CD4-positive, CD25-positive, alpha-beta regulatory T cell (primary cell): ENCODE results near the gene FGR. TPM values are rescaled to one million over a fixed set of nuclear protein-coding genes. Genes with fewer than 3 reads are reported as not detected.

Experiments
- ATAC-seq, 2 donors: fragments of 150-1000 bp; cut with Tn5 transposase; one replicate each; pipeline ENCODE4 v1.10.0; 2021; ENCODE audit warnings: low read depth in 2 of 2, moderate number of reproducible peaks in 2 of 2, moderate library complexity in 1 of 2
- DNase-seq, 3 donors: peaks; one replicate each; pipeline versions ENCODE4 v3.0.0 to v3.0.0-alpha.2; 2012 to 2022; ENCODE audit warnings: mixed read lengths in 1 of 3
- H3K27ac ChIP-seq: one replicate; pipeline ENCODE4 v1.7.0; 2013; ENCODE audit warnings: mild to moderate bottlenecking, low read length; ENCODE audit not compliant: insufficient read depth, poor library complexity, severe bottlenecking
- H3K27me3 ChIP-seq: one replicate; pipeline ENCODE4 v1.7.0; 2013; ENCODE audit warnings: low read length; ENCODE audit not compliant: control insufficient read depth, insufficient read depth
- H3K36me3 ChIP-seq: one replicate; pipeline ENCODE4 v1.7.0; 2013; ENCODE audit warnings: mild to moderate bottlenecking, low read length, moderate library complexity; ENCODE audit not compliant: control insufficient read depth, insufficient read depth
- H3K4me1 ChIP-seq: 2 replicates; pipeline ENCODE4 v1.7.0; 2013; ENCODE audit warnings: mild to moderate bottlenecking, low read length; ENCODE audit not compliant: insufficient read depth, control insufficient read depth, poor library complexity, severe bottlenecking
- H3K4me3 ChIP-seq: one replicate; pipeline ENCODE4 v1.7.0; 2013; ENCODE audit warnings: low read depth, mild to moderate bottlenecking, low read length, moderate library complexity
- H3K9me3 ChIP-seq, 2 experiments: 1 replicate in 1 of 2; 2 replicates in 1 of 2; pipeline ENCODE4 v1.7.0; 2013; ENCODE audit warnings: low read length in 2 of 2, mild to moderate bottlenecking in 1 of 2, moderate library complexity in 1 of 2; ENCODE audit not compliant: control insufficient read depth in 2 of 2
- H3K27ac Mint-ChIP-seq, 3 donors: one replicate each; pipeline ENCODE4 v1.8.0; 2020 to 2022; ENCODE audit warnings: mild to moderate bottlenecking in 3 of 3, mixed read lengths in 3 of 3, moderate library complexity in 2 of 3
- H3K27me3 Mint-ChIP-seq: one replicate; pipeline ENCODE4 v1.8.0; 2022; ENCODE audit warnings: mild to moderate bottlenecking, mixed read lengths
- H3K36me3 Mint-ChIP-seq: one replicate; pipeline ENCODE4 v1.8.0; 2020; ENCODE audit warnings: mixed read lengths
- H3K4me1 Mint-ChIP-seq, 4 donors: one replicate each; pipeline ENCODE4 v1.8.0; 2020 to 2022; ENCODE audit warnings: mixed read lengths in 4 of 4, mild to moderate bottlenecking in 1 of 4
- H3K4me3 Mint-ChIP-seq, 4 donors: one replicate each; pipeline ENCODE4 v1.8.0; 2020 to 2022; ENCODE audit warnings: mild to moderate bottlenecking in 4 of 4, mixed read lengths in 4 of 4, moderate library complexity in 3 of 4
- H3K9me3 Mint-ChIP-seq, 7 donors: one replicate each; pipeline ENCODE4 v1.8.0; 2020 to 2022; ENCODE audit warnings: mixed read lengths in 7 of 7, mild to moderate bottlenecking in 3 of 7, moderate library complexity in 2 of 7
- polyA plus RNA-seq, 4 donors: library from polyadenylated mRNA; unstranded; fragments of 300-500 nt; fragmentation: Illumina TruSeq; gene quantifications; one replicate each; pipeline ENCODE4 v1.2.3, GENCODE V29; 2021
- total RNA-seq: library from RNA; stranded (reverse); gene quantifications from one replicate; pipeline ENCODE4 v1.2.3, GENCODE V29; 2022

The FGR gene
- total and polyA plus RNA-seq, 5 donors from 2014 or later = 0.15 to 0.87 (median 0.25) TPM

DNA sequence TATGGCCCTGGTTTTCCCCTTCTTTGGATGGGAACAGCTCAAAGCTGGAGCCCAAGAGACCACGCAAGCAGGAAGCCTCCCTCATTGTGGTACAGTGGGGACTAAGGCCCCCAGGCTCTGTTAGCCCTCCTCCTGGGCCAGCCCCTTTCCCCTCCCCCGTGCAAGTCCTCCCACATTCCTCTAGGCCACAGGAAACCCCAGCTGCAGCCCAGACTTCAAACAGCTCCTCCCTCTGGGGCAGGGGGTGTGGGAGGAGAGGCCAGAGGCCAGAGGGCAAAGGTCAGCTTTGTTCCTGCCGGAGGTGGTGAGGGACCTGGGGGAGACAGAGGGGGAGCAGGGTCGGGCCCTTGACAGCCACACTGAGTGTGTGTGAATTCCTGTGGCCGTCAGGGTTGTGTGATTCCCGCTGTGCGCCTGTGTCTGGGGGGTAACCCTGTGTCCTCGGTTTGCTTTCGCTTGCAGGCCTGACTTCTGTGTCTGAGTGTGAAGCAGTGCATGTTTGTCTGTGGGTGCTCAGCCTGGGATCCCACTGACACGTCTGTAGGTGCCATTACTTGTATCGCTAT, 27.7 kb downstream of the FGR start:
- Histone ChIP-seq H3K4me3 (no peak overlapping the region), H3K27me3 (no peaks in the 10 kb centered on the region), H3K9me3 (no peaks in the 10 kb centered on the region), H3K4me1 (peaks cover 36% of the 10 kb centered on the region), H3K27ac (no peak overlapping the region), H3K36me3 (no peaks in the 10 kb centered on the region)
- peaks cover 8% of the 10 kb centered on the region for H3K27me3 Mint-ChIP-seq
- H3K4me3 Mint-ChIP-seq = no peak overlapping the region
- H3K4me1 Mint-ChIP-seq = peaks cover 4 to 34% (median 22%) of the 10 kb centered on the region in 4 donors
- ATAC-seq (no peak), DNase-seq (no peak)
- peak overlapping the region in 1 of 3 donors; percentile 69 for H3K27ac Mint-ChIP-seq
- H3K9me3 Mint-ChIP-seq = no peaks in the 10 kb centered on the region
- H3K36me3 Mint-ChIP-seq = no peaks in the 10 kb centered on the region

DNA sequence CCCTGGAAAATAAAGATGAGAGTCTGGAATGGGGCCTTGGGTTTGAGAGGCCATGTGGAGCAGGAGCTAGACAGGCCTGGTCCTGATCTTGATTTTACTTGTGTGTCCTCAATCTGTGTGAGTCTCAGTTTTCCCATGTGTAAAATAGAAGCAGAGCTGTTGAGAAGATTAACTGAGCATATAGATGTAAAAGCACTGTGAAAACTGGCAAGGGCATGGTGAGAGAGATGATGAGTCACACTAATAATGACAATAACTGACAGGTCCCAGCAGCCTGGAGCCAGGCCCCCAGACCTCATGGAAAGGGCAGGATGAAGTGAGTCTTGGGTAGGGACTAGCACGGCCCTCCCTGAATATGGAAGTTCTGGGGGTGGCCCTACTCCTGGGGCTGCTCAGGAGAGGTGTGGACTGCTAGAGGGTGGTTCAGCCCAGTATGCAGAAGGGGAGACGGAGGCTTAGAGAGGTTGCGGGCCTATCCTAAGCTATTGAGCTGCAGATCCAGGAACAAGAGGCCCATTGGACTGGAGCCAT, 28.2 kb downstream of the FGR start:
- H3K36me3 ChIP-seq = no peaks in the 10 kb centered on the region
- Mint-ChIP-seq H3K27ac (peak overlapping the region; percentile 32 to 81 (median 76)), H3K4me3 (peak overlapping the region in 2 of 4 donors; percentile 46 to 88), H3K27me3 (peaks cover 8% of the 10 kb centered on the region), H3K4me1 (peaks cover 4 to 33% (median 21%) of the 10 kb centered on the region in 4 donors), H3K9me3 (no peaks in the 10 kb centered on the region), H3K36me3 (no peaks in the 10 kb centered on the region)
- no peaks in the 10 kb centered on the region for H3K9me3 ChIP-seq
- H3K4me1 ChIP-seq = peaks cover 41% of the 10 kb centered on the region
- no peak overlapping the region for H3K4me3 ChIP-seq
- no peaks in the 10 kb centered on the region for H3K27me3 ChIP-seq
- ATAC-seq = no peak
- no peak for DNase-seq
- no peak overlapping the region for H3K27ac ChIP-seq

DNA sequence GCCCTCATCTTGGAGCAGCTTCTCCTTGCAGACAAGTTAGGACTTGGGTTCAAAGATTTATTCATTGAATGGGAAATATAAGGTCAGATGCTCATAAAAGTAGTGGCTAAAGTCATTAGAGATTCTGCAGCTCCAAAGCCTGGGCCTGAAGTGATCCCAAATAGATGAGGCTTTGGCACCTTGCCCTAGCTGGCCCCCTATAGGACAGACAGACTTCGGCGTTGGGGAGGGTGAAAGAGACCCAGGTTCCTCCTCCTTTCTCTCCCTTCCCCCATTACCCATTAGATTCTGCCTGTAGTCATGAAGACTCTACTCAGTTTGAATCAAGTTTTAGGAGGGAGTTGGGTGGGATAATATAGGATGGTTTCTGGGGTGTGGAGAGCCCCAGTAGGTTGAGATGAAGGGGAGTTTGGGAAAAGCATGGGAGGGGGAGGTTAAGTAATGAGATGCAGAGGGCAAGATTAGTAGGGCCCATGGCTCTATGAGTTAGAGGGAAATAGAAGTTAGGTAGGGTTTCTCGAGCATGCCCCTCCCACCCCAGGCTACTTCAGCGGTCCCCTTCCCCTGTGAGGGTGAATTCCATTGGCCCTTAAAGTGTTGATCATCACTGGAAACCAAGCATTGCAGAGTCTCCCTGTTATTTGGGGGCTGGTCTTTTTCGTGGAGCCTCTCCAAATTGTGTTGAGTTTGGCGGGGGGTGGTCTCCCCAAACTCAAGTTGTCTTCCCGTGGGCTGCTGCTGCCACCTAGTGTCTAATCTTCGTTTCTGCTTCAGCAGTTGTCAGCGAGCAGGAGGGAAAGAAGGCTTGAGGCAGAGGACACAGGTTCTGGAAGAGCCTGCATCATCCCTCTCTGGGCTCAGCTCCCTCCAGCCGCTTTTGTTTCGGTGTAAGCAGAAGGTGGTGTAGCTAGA, 28.9 kb downstream of the FGR start:
- Mint-ChIP-seq H3K4me1 (peaks cover 4 to 40% (median 24%) of the 10 kb centered on the region in 4 donors), H3K36me3 (no peaks in the 10 kb centered on the region), H3K9me3 (no peaks in the 10 kb centered on the region), H3K27ac (peak overlapping the region; percentile 9 to 76 (median 62)), H3K4me3 (peak overlapping the region in 3 of 4 donors; percentile 68 to 98 (median 88)), H3K27me3 (peaks cover 8% of the 10 kb centered on the region)
- ATAC-seq (no peak), DNase-seq (peak; percentile 54 to 72 (median 66))
- H3K36me3 ChIP-seq = no peaks in the 10 kb centered on the region
- no peaks in the 10 kb centered on the region for H3K9me3 ChIP-seq
- H3K27me3 ChIP-seq = no peaks in the 10 kb centered on the region
- H3K27ac ChIP-seq = no peak overlapping the region
- H3K4me3 ChIP-seq = no peak overlapping the region
- peaks cover 47% of the 10 kb centered on the region for H3K4me1 ChIP-seq

DNA sequence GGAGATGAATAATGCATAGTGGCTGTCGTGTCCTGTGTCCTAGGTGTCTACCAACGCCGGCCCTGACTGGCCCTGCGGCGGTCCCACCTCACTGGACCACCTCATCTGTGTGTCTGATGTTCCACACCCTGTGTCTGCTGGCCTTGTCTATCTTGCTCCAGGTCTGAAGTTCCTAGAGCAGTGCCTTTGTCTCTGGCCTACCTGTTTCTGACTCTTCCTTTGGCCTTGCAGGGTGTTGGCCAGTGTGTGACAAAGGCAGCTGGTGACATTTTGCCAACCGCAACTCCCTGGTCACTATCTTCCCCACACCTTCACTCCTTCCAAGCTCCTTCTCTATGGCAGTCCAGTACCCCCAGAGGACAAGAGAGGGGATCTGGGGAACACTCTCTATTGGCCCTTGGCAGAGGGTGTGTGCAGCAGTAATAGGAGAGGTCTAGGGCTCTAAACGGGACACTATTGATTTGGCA, 29.7 kb downstream of the FGR start:
- peak overlapping the region in 1 of 3 donors; percentile 62 for H3K27ac Mint-ChIP-seq
- H3K9me3 Mint-ChIP-seq = no peaks in the 10 kb centered on the region
- ATAC-seq (no peak), DNase-seq (no peak)
- peak overlapping the region; percentile 68 to 98 (median 88) for H3K4me3 Mint-ChIP-seq
- Histone ChIP-seq H3K9me3 (no peaks in the 10 kb centered on the region), H3K27ac (no peak overlapping the region), H3K27me3 (no peaks in the 10 kb centered on the region), H3K4me3 (no peak overlapping the region), H3K36me3 (no peaks in the 10 kb centered on the region), H3K4me1 (peaks cover 44% of the 10 kb centered on the region)
- no peaks in the 10 kb centered on the region for H3K36me3 Mint-ChIP-seq
- H3K27me3 Mint-ChIP-seq = peaks cover 8% of the 10 kb centered on the region
- peaks cover 4 to 47% (median 27%) of the 10 kb centered on the region in 4 donors for H3K4me1 Mint-ChIP-seq

DNA sequence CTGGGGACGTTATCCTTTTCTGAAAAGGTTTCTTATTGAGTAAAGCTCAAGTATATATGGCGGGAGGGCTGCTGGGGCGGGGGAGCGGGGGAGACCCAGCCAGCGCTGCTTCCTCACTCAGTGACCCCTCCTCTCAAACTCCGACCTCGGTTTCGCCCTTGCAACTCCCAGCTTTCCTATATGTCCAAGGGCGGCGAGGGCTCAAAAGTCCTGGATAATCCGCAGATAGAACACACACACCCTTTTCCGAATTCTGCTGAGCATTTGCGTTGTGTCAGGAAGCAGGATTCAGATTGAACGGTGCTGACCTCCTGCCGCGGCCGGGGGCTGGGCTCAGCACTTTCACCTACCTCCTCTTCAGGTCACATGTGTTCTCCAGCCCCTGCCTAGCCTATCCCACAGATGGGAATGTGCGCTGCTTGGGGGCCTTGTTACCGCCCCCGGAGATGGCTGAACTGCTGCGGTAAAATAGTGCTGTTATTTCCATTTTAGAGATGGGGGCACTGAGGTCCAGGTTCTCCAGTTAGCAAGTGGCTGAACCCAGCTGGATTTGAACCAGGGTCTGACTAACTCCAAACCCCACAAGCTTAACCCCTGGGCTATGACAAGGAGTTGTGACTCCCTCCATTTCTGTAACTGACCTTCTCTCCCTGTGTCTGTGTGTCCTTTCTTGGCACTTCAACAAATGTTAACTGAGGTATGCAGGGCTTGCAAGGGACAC, 30.2 kb downstream of the FGR start:
- DNase-seq (no peak), ATAC-seq (no peak)
- Mint-ChIP-seq H3K9me3 (no peaks in the 10 kb centered on the region), H3K4me1 (peaks cover 4 to 53% (median 32%) of the 10 kb centered on the region in 4 donors), H3K27ac (peak overlapping the region in 2 of 3 donors; percentile 35 to 96), H3K4me3 (peak overlapping the region; percentile 88 to 98 (median 94)), H3K36me3 (no peaks in the 10 kb centered on the region), H3K27me3 (peaks cover 8% of the 10 kb centered on the region)
- H3K27me3 ChIP-seq = no peaks in the 10 kb centered on the region
- H3K9me3 ChIP-seq = no peaks in the 10 kb centered on the region
- no peaks in the 10 kb centered on the region for H3K36me3 ChIP-seq
- H3K4me1 ChIP-seq = peaks cover 44% of the 10 kb centered on the region
- H3K27ac ChIP-seq = peak overlapping the region; percentile 41
- no peak overlapping the region for H3K4me3 ChIP-seq

DNA sequence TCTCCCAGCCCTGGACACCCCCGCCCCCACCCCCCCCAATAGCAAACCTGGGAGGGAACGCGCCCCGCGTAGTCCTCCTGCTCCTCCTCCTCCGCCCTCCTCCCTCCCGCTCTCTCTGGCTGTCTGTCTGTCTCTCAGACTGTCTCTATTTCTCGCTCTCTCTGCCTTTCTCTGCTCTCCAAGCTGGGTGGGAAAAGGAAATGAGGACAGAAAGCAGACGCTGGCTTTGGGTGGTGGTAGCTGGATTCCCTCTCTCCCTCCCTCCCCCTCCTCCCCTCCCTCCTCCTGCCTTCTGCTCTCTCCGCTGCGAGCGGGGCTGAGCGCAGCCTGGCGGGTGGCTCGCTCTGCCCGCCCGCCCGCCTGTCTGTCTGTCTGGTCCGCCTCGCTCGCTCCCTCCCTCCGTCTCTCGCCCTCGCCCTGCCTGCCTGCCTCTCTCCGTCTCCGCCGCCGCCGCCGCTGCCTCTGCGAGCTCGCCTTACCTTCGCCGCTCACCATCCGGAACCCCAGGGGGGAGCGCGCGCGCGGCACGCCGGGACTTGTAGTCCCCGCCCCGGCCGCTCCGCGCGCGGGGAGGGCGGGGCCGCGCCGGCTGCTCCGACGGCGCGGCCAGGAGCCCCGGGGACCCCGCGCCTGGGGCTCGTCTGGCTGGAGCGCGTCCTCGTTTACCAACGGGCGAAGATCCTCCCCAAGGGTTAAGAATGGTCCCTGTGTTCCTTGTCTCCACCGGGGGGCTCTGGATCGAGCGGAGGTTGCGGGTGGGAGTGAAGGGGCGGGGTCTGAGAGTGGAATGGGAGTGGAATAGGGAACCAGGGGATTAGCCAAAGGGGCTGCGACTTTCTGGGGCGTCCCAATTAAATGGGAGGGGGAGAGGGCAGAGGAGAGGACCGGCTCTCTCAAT, 31.1 kb downstream of the FGR start, which contains the start of gene AHDC1:
Gene AHDC1 (minus strand): TSS at position 464 of the 898 bp plus-strand sequence. CDS start 52,029 bp downstream, outside the sequence.
- Histone ChIP-seq H3K27ac (peak within 1 kb of the TSS; percentile 70), H3K4me1 (peaks cover 42% of the 10 kb centered on the region), H3K9me3 (no peaks in the 10 kb centered on the region), H3K27me3 (no peaks in the 10 kb centered on the region), H3K36me3 (no peaks in the 10 kb centered on the region), H3K4me3 (peak within 1 kb of the TSS; percentile 80)
- H3K4me3 Mint-ChIP-seq = peak within 1 kb of the TSS; percentile 88 to 98 (median 94)
- no peaks in the 10 kb centered on the region for H3K9me3 Mint-ChIP-seq
- H3K27me3 Mint-ChIP-seq = peaks cover 8% of the 10 kb centered on the region
- H3K36me3 Mint-ChIP-seq = no peaks in the 10 kb centered on the region
- peaks cover 4 to 61% (median 35%) of the 10 kb centered on the region in 4 donors for H3K4me1 Mint-ChIP-seq
- peak; percentile 87 to 95 (median 90) for DNase-seq
- H3K27ac Mint-ChIP-seq = peak within 1 kb of the TSS; percentile 35 to 96 (median 85)
- peak; percentile 86 to 88 for ATAC-seq
